OCI-LY7 (cell line): ENCODE results near the gene THRSP. TPM values are rescaled to one million over a fixed set of nuclear protein-coding genes. Genes with fewer than 3 reads are reported as not detected.
"Not testable (repeated sequence)": the region's sequence is repeated elsewhere in the genome, so short reads cannot be mapped to it uniquely, and the experiment has no call there.

Source experiments
- BruUV-seq: library from RNA; stranded (reverse); fragments of 400-500 nt; replicated peaks from 2 replicates; lab custom pipeline; 2021; lab: Mats Ljungman, UMichigan
- CTCF ChIA-PET: fragments of 300-600 bp; sonication (Branson Sonifier 250); formaldehyde crosslinking; loops from one replicate; lab custom pipeline; 2022; ENCODE audit warnings: antibody characterized with exemption; ENCODE audit not compliant: unreplicated experiment; lab: Charles Lee
- POLR2A ChIA-PET: fragments of 300-600 bp; sonication (Branson Sonifier 250); formaldehyde crosslinking; loops from one replicate; lab custom pipeline; 2022; ENCODE audit warnings: antibody characterized with exemption; lab: Charles Lee
- DNase-seq: peaks from one replicate; pipeline ENCODE4 v3.0.0-alpha.2; 2015; ENCODE audit warnings: low spot score
- H2AFZ ChIP-seq: fragments of 200-600 bp; sonication (generic), shearing (Covaris generic); 2 replicates; pipeline ENCODE4 v1.6.1; 2014; ENCODE audit warnings: mild to moderate bottlenecking, antibody characterized with exemption, low read length, moderate library complexity
- H3K27ac ChIP-seq: fragments of 200-600 bp; sonication (generic); 2 replicates; pipeline ENCODE4 v1.5.1; 2014; ENCODE audit warnings: mixed run types, low read depth, mild to moderate bottlenecking, moderate library complexity, low read length, inconsistent platforms; ENCODE audit not compliant: poor library complexity, severe bottlenecking
- H3K36me3 ChIP-seq: fragments of 200-600 bp; sonication (generic); 2 replicates; pipeline ENCODE4 v1.6.1; 2014; ENCODE audit warnings: mild to moderate bottlenecking, antibody characterized with exemption, low read length, moderate library complexity, mixed read lengths; ENCODE audit not compliant: insufficient read depth
- H3K4me1 ChIP-seq: fragments of 200-600 bp; sonication (generic); 2 replicates; pipeline ENCODE4 v1.5.1; 2014; ENCODE audit warnings: mild to moderate bottlenecking, low read length; ENCODE audit not compliant: insufficient read depth, poor library complexity, severe bottlenecking
- H3K4me2 ChIP-seq: fragments of 200-600 bp; sonication (generic); 2 replicates; pipeline ENCODE4 v1.6.1; 2014; ENCODE audit warnings: mild to moderate bottlenecking, low read length
- H3K4me3 ChIP-seq: fragments of 200-600 bp; sonication (generic); 2 replicates; pipeline ENCODE4 v1.5.1; 2014; ENCODE audit warnings: mild to moderate bottlenecking, low read depth, low read length; ENCODE audit not compliant: poor library complexity, severe bottlenecking
- H3K79me2 ChIP-seq: fragments of 200-600 bp; sonication (generic); 2 replicates; pipeline ENCODE4 v1.6.1; 2016; ENCODE audit warnings: low read depth, mild to moderate bottlenecking, low read length, moderate library complexity, mixed read lengths; ENCODE audit not compliant: insufficient read depth
- H3K9me2 ChIP-seq: fragments of 200-600 bp; sonication (generic); 2 replicates; pipeline ENCODE4 v1.6.1; 2016; ENCODE audit warnings: mild to moderate bottlenecking, low read length, mixed read lengths; ENCODE audit not compliant: insufficient read depth
- H3K9me3 ChIP-seq: fragments of 200-600 bp; sonication (generic); 2 replicates; pipeline ENCODE4 v1.6.1; 2014; ENCODE audit warnings: mild to moderate bottlenecking, mixed run types, low read length, mixed read lengths
- H4K20me1 ChIP-seq: fragments of 200-600 bp; sonication (generic); 2 replicates; pipeline ENCODE4 v1.6.1; 2014; ENCODE audit warnings: mild to moderate bottlenecking, antibody characterized with exemption, low read length, moderate library complexity, mixed read lengths; ENCODE audit not compliant: insufficient read depth
- CTCF ChIP-seq: fragments of 200-600 bp; sonication (generic); conservative IDR thresholded peaks from 2 replicates; pipeline ENCODE4 v1.5.1; 2014; ENCODE audit warnings: mild to moderate bottlenecking, antibody characterized with exemption, low read length, moderate library complexity, mixed read lengths
- EZH2phosphoT487 ChIP-seq: fragments of 200-600 bp; sonication (generic); IDR thresholded peaks from 2 replicates; pipeline ENCODE4 v1.6.1; 2018; ENCODE audit warnings: low read depth, borderline replicate concordance, mild to moderate bottlenecking, mixed run types, antibody characterized with exemption, low read length, moderate library complexity, mixed read lengths
- intact Hi-C: fragments of 100-400 bp; cut with micrococcal nuclease; formaldehyde crosslinking; loops from one replicate; pipeline ENCODE4 v1.10.0; 2022; ENCODE audit not compliant: unreplicated experiment
- total RNA-seq, 2 experiments: library from RNA; depleted of rRNA in 1 of 2; stranded (reverse); fragments of >200 nt in 1 of 2; shearing (Covaris generic) in 1 of 2; gene quantifications; 2 replicates each; pipeline ENCODE4 v1.2.3, GENCODE V29; 2014 to 2022

The THRSP gene
- total RNA-seq, 2 experiments from 2014 or later = not detected

GRCh38 chr11:78054971-78055370 lies 8.7 kb upstream of the THRSP start:
- Histone ChIP-seq H3K4me2 (no peak overlapping the region), H3K4me1 (no peaks in the 10 kb centered on the region), H3K4me3 (no peak overlapping the region), H3K9me3 (no peaks in the 10 kb centered on the region), H3K36me3 (no peaks in the 10 kb centered on the region), H2AFZ (no peak overlapping the region), H4K20me1 (no peaks in the 10 kb centered on the region), H3K9me2 (no peaks in the 10 kb centered on the region), H3K79me2 (no peaks in the 10 kb centered on the region), H3K27ac (no peak overlapping the region)
- DNase-seq = no peak
- no TSS peak for BruUV-seq
- POLR2A ChIA-PET = no interaction called here
- TF ChIP-seq EZH2phosphoT487 (no peak), CTCF (no peak)
- intact Hi-C loops = no loop called here
- CTCF ChIA-PET = no interaction called here

- Histone ChIP-seq H3K4me2 (no peak overlapping the region), H4K20me1 (no peaks in the 10 kb centered on the region), H3K79me2 (no peaks in the 10 kb centered on the region), H2AFZ (no peak overlapping the region), H3K4me3 (no peak overlapping the region), H3K4me1 (no peaks in the 10 kb centered on the region), H3K36me3 (no peaks in the 10 kb centered on the region), H3K27ac (no peak overlapping the region), H3K9me3 (no peaks in the 10 kb centered on the region), H3K9me2 (no peaks in the 10 kb centered on the region)
- BruUV-seq = no TSS peak
- ChIA-PET POLR2A (no interaction called here), CTCF (no interaction called here)
- intact Hi-C loops = no loop called here
- TF ChIP-seq CTCF = no peak
- DNase-seq = no peak
Observed at GRCh38 chr11:78056093-78056492, 7.6 kb upstream of the THRSP start.

- Histone ChIP-seq H3K4me3 (no peak overlapping the region), H3K27ac (no peak overlapping the region), H3K9me2 (no peaks in the 10 kb centered on the region), H3K36me3 (no peaks in the 10 kb centered on the region), H3K9me3 (no peaks in the 10 kb centered on the region), H3K79me2 (no peaks in the 10 kb centered on the region), H2AFZ (no peak overlapping the region), H4K20me1 (no peaks in the 10 kb centered on the region), H3K4me2 (no peak overlapping the region), H3K4me1 (no peaks in the 10 kb centered on the region)
- no TSS peak for BruUV-seq
- intact Hi-C loops = no loop called here
- ChIA-PET POLR2A (interaction anchor here (0.7 kb wide), 1 partner anchor 56 kb away, joined by 4 read pairs; no protein-coding TSS in a partner anchor), CTCF (no interaction called here)
- no peak for TF ChIP-seq EZH2phosphoT487
- TF ChIP-seq CTCF = no peak
- DNase-seq = no peak
Observed at GRCh38 chr11:78057462-78058055, 6.1 kb upstream of the THRSP start.

- H2AFZ ChIP-seq, H3K79me2 ChIP-seq, H4K20me1 ChIP-seq, H3K4me2 ChIP-seq, H3K4me1 ChIP-seq, H3K9me2 ChIP-seq, BruUV-seq, DNase-seq, intact Hi-C loops, H3K4me3 ChIP-seq, H3K9me3 ChIP-seq, POLR2A ChIA-PET, H3K36me3 ChIP-seq, CTCF ChIA-PET, H3K27ac ChIP-seq: not testable (repeated sequence)
Observed at GRCh38 chr11:78059749-78060328, 3.8 kb upstream of the THRSP start.
